ENCODE measurements around the gene LRRC8C.

GRCh38 chr1:89588480-89588879 is 44.4 kb upstream of the LRRC8C start:
- TF ChIP-seq POLR2AphosphoS5 (IDR thresholded peaks at IDR 0.05) (no peak), CTCF (IDR thresholded peaks at IDR 0.05) (no peak)

Data from upper lobe of left lung (tissue), 4 donors.